GM19238 (cell line): Measurements from ENCODE around the gene GTPBP6.
"Not testable (repeated sequence)": the region's sequence is repeated elsewhere in the genome, so short reads cannot be mapped to it uniquely, and the experiment has no call there.

Experiments used
- DNase-seq: peaks from one replicate; pipeline ENCODE4 v3.0.0; 2011; ENCODE audit warnings: low spot score; ENCODE audit not compliant: insufficient read length

GTPBP6 gene

DNA sequence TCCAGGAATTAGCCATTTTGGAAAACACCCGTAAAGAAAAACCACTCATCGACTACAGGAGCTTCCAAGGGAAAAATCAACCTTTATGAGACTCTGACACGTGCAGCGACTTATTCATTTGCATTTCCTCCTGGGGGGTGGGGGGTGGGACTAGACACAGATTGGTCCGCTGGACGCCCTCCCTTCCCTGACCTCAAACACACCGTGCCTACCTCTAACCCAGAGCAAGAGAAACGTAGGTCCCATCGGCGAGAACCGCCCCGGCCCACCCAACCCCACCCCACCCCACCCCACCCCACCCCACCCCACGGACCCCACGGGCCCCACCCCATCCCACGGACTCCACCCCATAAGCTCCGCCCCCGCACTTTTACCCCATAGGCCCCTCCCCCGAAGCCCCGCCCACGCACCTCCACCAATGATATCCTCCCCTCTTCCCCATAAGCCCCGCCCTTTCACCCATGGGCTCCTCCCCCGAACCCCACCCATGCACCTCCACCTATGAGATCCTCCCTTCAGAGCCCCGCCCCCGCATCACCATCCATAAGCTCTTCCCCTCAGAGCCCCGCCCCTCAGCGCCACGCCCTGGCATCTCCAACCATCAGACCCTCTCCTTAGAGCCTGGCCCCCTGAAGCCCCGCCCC, 1.1 kb downstream of the GTPBP6 start:
- no peak for DNase-seq

GRCh38 chrX:316351-317325, 2.0 kb downstream of the GTPBP6 start:
- DNase-seq: no peak

GRCh38 chrX:314781-315595, 3.6 kb downstream of the GTPBP6 start:
- DNase-seq: no peak

- no peak for DNase-seq
These were observed 4.5 kb downstream of the GTPBP6 start for GRCh38 chrX:314049-314448.

DNA sequence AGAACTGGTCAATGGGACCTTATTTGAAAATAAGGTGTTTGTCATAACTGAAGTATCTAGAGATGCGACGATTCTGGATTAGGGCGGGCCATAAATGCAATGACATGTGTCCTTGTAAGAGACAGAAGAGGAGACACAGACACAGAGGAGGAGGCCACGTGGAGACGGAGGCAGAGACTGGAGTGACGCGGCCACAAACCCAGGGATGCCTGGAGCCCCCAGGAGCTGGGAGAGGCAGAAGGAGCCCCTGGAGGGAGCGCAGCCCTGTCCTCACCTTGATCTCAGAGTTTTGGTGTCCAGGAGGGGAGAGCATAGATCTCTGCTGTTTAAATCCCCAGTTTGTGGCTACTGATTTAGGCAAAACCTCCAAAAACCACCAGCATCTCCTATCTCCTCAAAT, 5.0 kb downstream of the GTPBP6 start:
- DNase-seq: no peak

GRCh38 chrX:312621-313331, 5.8 kb downstream of the GTPBP6 start:
- no peak for DNase-seq

DNA sequence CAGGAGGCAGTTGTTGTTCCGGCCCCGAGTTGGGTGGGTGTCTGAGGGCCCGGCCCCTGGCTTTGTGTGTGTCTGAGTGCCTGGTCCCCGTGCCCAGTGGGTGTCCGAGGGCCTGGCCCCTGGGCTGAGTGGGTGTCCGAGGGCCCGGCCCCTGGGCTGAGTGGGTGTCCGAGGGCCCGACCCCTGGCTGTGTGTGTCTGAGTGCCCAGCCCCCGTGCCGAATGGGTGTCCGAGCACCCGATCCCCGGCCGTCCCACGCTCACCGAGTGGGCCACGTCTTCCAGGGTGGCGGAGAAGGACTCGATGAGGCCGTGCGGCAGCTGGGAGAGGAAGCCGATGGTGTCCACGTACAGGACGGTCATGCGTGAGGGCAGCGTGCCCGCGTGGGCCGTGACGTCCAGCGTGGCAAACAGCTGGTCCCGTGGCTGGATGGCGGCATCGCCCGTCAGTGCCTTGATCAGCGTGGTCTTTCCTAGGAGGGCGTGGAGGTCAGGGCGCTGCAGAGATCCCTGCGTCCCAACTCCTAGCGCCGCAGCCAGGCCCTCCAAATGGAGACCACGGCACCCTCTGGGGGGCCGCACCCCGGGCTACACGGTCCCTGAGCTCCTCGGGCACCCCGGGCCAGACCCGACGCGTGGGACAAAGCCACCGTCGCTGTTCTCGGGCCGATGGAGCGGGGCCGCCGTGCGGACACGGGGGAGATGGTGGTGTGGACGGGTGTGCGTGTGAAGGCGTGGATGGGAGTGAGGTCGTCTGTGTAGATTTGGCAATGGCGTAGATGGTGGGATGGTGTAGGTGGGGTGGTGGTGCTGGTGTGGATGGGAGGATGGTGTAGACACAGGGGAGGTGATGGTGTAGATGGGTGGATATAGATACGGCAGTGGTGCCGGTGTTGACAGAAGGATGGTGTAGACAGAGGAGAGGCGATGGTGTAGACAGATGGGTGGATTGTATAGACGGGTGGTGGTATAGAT, 7.2 kb downstream of the GTPBP6 start:
- DNase-seq: no peak

GRCh38 chrX:310621-311155, 7.9 kb downstream of the GTPBP6 start:
- no peak for DNase-seq

DNA sequence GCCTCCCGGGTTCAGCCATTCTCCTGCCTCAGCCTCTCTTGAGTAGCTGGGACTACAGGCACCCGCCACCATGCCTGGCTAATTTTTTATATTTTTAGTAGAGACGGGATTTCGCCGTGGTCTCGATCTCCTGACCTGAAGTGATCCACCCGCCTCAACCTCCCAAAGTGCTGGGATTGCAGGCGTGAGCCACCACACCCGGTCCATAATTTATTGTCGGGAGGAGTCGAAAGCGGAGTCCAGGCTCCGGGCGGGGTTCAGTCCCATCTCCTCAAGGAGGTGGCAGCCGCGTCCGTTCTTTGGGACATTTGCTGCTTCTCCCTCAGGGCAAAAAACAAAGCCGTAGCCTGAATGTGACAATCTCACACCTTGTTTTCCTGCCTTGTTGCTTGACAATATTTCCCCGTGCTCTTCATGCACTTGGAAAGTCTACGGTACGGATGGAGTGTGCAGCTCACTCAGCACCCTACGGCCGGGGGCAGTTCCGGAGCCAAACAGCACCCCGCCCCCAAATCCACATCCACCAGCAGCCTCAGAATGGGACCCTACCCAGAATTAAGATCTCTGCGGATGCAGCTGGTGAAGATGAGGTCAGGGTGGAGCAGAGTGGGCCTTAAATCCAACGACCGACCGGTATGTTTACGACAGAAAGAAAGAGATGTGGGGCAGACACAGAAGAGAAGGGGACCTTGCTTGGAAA, 9.6 kb downstream of the GTPBP6 start:
- DNase-seq: no peak

GRCh38 chrX:307261-308111, 11.1 kb downstream of the GTPBP6 start:
- DNase-seq: no peak

GRCh38 chrX:306614-307251, 11.9 kb downstream of the GTPBP6 start:
- not testable (repeated sequence) for DNase-seq

DNA sequence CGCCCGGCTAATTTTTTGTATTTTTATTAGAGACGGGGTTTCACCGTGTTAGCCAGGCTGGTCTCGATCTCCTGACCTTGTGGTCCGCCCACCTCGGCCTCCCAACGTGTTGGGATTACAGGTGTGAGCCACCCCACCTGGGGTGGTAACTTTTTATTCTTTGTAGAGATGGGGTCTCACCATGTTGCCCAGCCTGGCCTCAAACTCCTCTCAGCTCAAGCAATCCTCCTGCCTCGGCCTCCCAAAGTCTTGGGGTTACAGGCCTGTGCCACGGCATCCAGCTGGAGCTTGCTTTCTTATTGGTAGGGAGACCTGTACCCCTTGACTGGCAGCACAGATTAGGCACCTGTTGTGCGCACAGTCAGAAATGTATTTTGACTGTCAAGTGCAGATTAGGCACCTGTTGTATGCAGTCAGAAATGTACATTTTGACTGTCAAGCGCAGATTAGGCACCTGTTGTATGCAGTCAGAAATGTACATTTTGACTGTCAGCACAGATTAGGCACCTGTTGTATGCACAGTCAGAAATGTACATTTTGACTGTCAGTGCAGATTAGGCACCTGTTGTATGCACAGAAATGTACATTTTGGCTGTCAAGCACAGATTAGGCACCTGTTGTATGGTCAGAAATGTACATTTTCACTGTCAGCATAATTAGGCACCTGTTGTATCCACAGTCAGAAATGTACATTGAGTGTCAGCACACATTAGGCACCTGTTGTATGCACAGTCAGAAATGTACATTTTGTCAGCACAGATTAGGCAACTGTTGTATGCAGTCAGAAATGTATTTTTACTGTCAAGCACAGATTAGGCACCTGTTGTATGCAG, 12.6 kb downstream of the GTPBP6 start:
- DNase-seq: not testable (repeated sequence)

DNA sequence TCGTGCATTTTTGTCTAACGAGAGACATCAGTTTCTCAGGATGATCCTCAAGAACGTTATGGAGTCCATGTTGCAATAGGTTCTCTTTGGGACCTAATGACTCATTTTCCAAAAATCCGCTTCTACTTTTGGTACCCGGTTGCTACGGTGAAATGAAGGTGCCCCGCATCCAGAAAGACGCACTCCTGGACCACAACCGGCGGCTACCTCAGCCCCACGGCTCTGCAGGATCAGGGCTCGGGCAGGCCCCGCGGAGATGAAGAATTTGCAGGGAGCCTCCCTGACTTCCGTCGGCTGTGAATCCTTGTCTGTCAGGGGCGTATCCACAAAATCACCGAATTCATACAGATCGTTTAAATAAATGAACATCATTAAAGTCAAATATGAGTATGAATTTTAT, 15.6 kb downstream of the GTPBP6 start:
- no peak for DNase-seq

- no peak for DNase-seq
These were observed 18.3 kb downstream of the GTPBP6 start for GRCh38 chrX:300334-300733.

DNA sequence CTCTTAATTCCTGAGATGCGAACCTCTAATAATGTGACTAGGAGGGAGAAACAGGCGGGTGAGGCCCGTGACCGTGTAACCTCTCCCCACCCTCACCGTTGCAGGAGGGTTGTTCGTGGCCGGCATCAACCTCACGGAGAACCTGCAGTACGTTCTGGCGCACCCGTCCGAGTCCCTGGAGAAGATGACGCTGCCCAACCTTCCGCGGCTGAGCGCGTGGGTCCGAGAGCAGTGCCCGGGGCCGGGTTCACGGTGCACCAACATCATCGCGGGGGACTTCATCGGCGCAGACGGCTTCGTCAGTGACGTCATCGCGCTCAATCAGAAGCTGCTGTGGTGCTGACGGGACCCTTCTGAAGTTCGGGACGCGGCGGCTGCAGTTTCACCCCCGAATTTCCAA, 19.6 kb downstream of the GTPBP6 start:
- no peak for DNase-seq

- no peak for DNase-seq
These were observed 23.5 kb downstream of the GTPBP6 start for GRCh38 chrX:295136-295535.
